ENCODE measurements around the gene RBM47.

Gene RBM47

GRCh38 chr4:40506066-40506465 lies 123.6 kb downstream of the RBM47 start:
- no peak for TF ChIP-seq CTCF (IDR thresholded peaks at IDR 0.05; ENCODE audit: extremely low read depth, missing control alignments)
- no peak for DNase-seq (ENCODE audit: low spot score)

- DNase-seq (ENCODE audit: low spot score) = peak; percentile 28
- no peak for TF ChIP-seq CTCF (IDR thresholded peaks at IDR 0.05; ENCODE audit: extremely low read depth, missing control alignments)
Observed at GRCh38 chr4:40502934-40503333, 126.7 kb downstream of the RBM47 start.

- no peak for TF ChIP-seq CTCF (IDR thresholded peaks at IDR 0.05; ENCODE audit: extremely low read depth, missing control alignments)
- no peak for DNase-seq (ENCODE audit: low spot score)
Observed at GRCh38 chr4:40502220-40502619, 127.4 kb downstream of the RBM47 start.

GRCh38 chr4:40500781-40501180 lies 128.9 kb downstream of the RBM47 start:
- DNase-seq (ENCODE audit: low spot score) = no peak
- TF ChIP-seq CTCF (IDR thresholded peaks at IDR 0.05; ENCODE audit: extremely low read depth, missing control alignments) = no peak

- DNase-seq (ENCODE audit: low spot score) = no peak
- TF ChIP-seq CTCF (IDR thresholded peaks at IDR 0.05; ENCODE audit: extremely low read depth, missing control alignments) = no peak
Observed at GRCh38 chr4:40493160-40493559, 136.5 kb downstream of the RBM47 start.

- no peak for DNase-seq (ENCODE audit: low spot score)
- no peak for TF ChIP-seq CTCF (IDR thresholded peaks at IDR 0.05; ENCODE audit: extremely low read depth, missing control alignments)
Observed at GRCh38 chr4:40492691-40493090, 137.0 kb downstream of the RBM47 start.

- DNase-seq (ENCODE audit: low spot score) = no peak
- TF ChIP-seq CTCF (IDR thresholded peaks at IDR 0.05; ENCODE audit: extremely low read depth, missing control alignments) = no peak
Observed at GRCh38 chr4:40490481-40490880, 139.2 kb downstream of the RBM47 start.

Data from GM20000 (cell line).